GM23338 (cell line): ENCODE measurements around the gene CNTN3. TPM values are rescaled to one million over a fixed set of nuclear protein-coding genes. Genes with fewer than 3 reads are reported as not detected.

Experiments used
- ATAC-seq: fragments of 200-7000 bp; cut with Tn5 transposase; 3 replicates; pipeline ENCODE4 v1.9.1; 2020
- DNase-seq: peaks from one replicate; pipeline ENCODE4 v3.0.0-alpha.2; 2015; ENCODE audit warnings: low spot score
- H2AFZ ChIP-seq: fragments of 200-600 bp; sonication (generic); 2 replicates; pipeline ENCODE4 v1.8.0; 2016; ENCODE audit warnings: antibody characterized with exemption, mild to moderate bottlenecking, moderate library complexity
- H3F3A ChIP-seq: fragments of 200-600 bp; sonication (generic); replicated peaks from 2 replicates; pipeline ENCODE4 v1.8.0; 2017; ENCODE audit warnings: antibody characterized with exemption, mixed run types, low read depth
- H3K27ac ChIP-seq: fragments of 200-600 bp; sonication (generic); 2 replicates; pipeline ENCODE4 v1.6.1; 2016; ENCODE audit warnings: low read depth
- H3K27me3 ChIP-seq: fragments of 200-600 bp; sonication (generic); 2 replicates; pipeline ENCODE4 v1.8.0; 2016; ENCODE audit warnings: mild to moderate bottlenecking, mixed run types, moderate library complexity; ENCODE audit not compliant: insufficient read depth
- H3K36me3 ChIP-seq: fragments of 200-600 bp; sonication (generic); 2 replicates; pipeline ENCODE4 v1.8.0; 2016; ENCODE audit warnings: mild to moderate bottlenecking; ENCODE audit not compliant: insufficient read depth
- H3K4me1 ChIP-seq: fragments of 200-600 bp; sonication (generic); 2 replicates; pipeline ENCODE4 v1.8.0; 2016; ENCODE audit warnings: mild to moderate bottlenecking, moderate library complexity; ENCODE audit not compliant: insufficient read depth
- H3K4me2 ChIP-seq: fragments of 200-600 bp; sonication (generic); 2 replicates; pipeline ENCODE4 v1.7.1; 2017; ENCODE audit warnings: mixed run types
- H3K4me3 ChIP-seq: fragments of 200-600 bp; sonication (generic); 2 replicates; pipeline ENCODE4 v1.6.1; 2016; ENCODE audit warnings: mixed run types
- H3K79me2 ChIP-seq: fragments of 200-600 bp; sonication (generic); replicated peaks from 2 replicates; pipeline ENCODE4 v1.8.0; 2017; ENCODE audit warnings: mild to moderate bottlenecking; ENCODE audit not compliant: insufficient read depth
- H3K9me2 ChIP-seq: fragments of 200-600 bp; sonication (generic); 2 replicates; pipeline ENCODE4 v1.8.0; 2017; ENCODE audit not compliant: insufficient read depth
- H4K20me1 ChIP-seq: fragments of 200-600 bp; sonication (generic); replicated peaks from 2 replicates; pipeline ENCODE4 v1.8.0; 2017; ENCODE audit warnings: mild to moderate bottlenecking; ENCODE audit not compliant: insufficient read depth
- H3K27ac Mint-ChIP-seq: 2 replicates; pipeline ENCODE4 v1.8.0; 2020; ENCODE audit warnings: inconsistent platforms, mild to moderate bottlenecking, moderate library complexity, mixed read lengths
- H3K27me3 Mint-ChIP-seq: 3 replicates; pipeline ENCODE4 v1.8.0; 2022; ENCODE audit warnings: low read depth, mild to moderate bottlenecking, moderate library complexity, mixed read lengths, inconsistent platforms; ENCODE audit not compliant: insufficient read depth, poor library complexity
- H3K36me3 Mint-ChIP-seq: 3 replicates; pipeline ENCODE4 v1.8.0; 2021; ENCODE audit warnings: low read depth, mild to moderate bottlenecking, inconsistent platforms, moderate library complexity, mixed read lengths
- H3K4me1 Mint-ChIP-seq: 3 replicates; pipeline ENCODE4 v1.8.0; 2020; ENCODE audit warnings: mild to moderate bottlenecking, inconsistent platforms, mixed read lengths
- H3K4me3 Mint-ChIP-seq: 3 replicates; pipeline ENCODE4 v1.8.0; 2021; ENCODE audit warnings: moderate library complexity, mild to moderate bottlenecking, inconsistent platforms, mixed read lengths
- H3K9me3 Mint-ChIP-seq: 3 replicates; pipeline ENCODE4 v1.8.0; 2020; ENCODE audit warnings: moderate library complexity, mild to moderate bottlenecking, inconsistent platforms, mixed read lengths
- CREB1 ChIP-seq: fragments of 250-450 bp; sonication (Bioruptor Pico); IDR thresholded peaks from 2 replicates; pipeline ENCODE4 v1.5.0; 2020; ENCODE audit warnings: low read depth, mild to moderate bottlenecking, moderate library complexity
- CTCF ChIP-seq, 2 experiments: fragments of 200-600 bp in 1 of 2; sonication (generic) in 1 of 2; conservative IDR thresholded peaks; 2 replicates each; pipeline versions ENCODE4 v1.5.1 to v1.6.1; 2016 to 2017; ENCODE audit warnings: antibody characterized with exemption in 2 of 2, low read depth in 2 of 2, mild to moderate bottlenecking in 2 of 2, moderate library complexity in 1 of 2
- ETS1 ChIP-seq: IDR thresholded peaks from 2 replicates; pipeline ENCODE4 v1.6.1; 2016; ENCODE audit warnings: antibody characterized with exemption
- EZH2 ChIP-seq: fragments of 200-600 bp; sonication (generic); IDR thresholded peaks from one replicate; pipeline ENCODE4 v1.8.0; 2017; ENCODE audit warnings: antibody characterized with exemption, mild to moderate bottlenecking, low read depth; ENCODE audit not compliant: unreplicated experiment
- EZH2phosphoT487 ChIP-seq: fragments of 200-600 bp; sonication (generic); IDR thresholded peaks from one replicate; pipeline ENCODE4 v1.8.1; 2018; ENCODE audit warnings: antibody characterized with exemption; ENCODE audit not compliant: unreplicated experiment
- JUNB ChIP-seq: IDR thresholded peaks from one replicate; pipeline ENCODE4 v1.6.1; 2016; ENCODE audit warnings: antibody characterized with exemption; ENCODE audit not compliant: unreplicated experiment
- NANOG ChIP-seq: IDR thresholded peaks from 2 replicates; pipeline ENCODE4 v1.6.1; 2016; ENCODE audit warnings: antibody characterized with exemption, borderline replicate concordance
- POLR2AphosphoS5 ChIP-seq: IDR thresholded peaks from 2 replicates; pipeline ENCODE4 v1.6.1; 2016; ENCODE audit warnings: antibody characterized with exemption, low read depth
- REST ChIP-seq: IDR thresholded peaks from one replicate; pipeline ENCODE4 v1.6.1; 2018; ENCODE audit warnings: antibody characterized with exemption; ENCODE audit not compliant: unreplicated experiment
- STAT1 ChIP-seq: IDR thresholded peaks from one replicate; pipeline ENCODE4 v1.6.1; 2016; ENCODE audit warnings: antibody characterized with exemption; ENCODE audit not compliant: unreplicated experiment
- ZNF114 ChIP-seq: fragments of 250-450 bp; sonication (Bioruptor Pico); IDR thresholded peaks from 2 replicates; pipeline ENCODE4 v1.5.0; 2020; ENCODE audit warnings: mild to moderate bottlenecking, moderate library complexity
- ZNF331 ChIP-seq: fragments of 250-450 bp; sonication (Bioruptor Pico); IDR thresholded peaks from 2 replicates; pipeline ENCODE4 v1.5.0; 2020; ENCODE audit warnings: low read depth, mild to moderate bottlenecking, moderate library complexity
- ZNF462 ChIP-seq: fragments of 250-450 bp; sonication (Bioruptor Pico); IDR thresholded peaks from 2 replicates; pipeline ENCODE4 v1.5.0; 2020; ENCODE audit warnings: mild to moderate bottlenecking, moderate library complexity
- polyA plus RNA-seq: library from polyadenylated mRNA; unstranded; fragments of >200 nt; fragmentation: Nextera tagmentation; extraction: Ambion mirVana; gene quantifications from 2 replicates; pipeline ENCODE4 v1.2.1, GENCODE V29; 2016
- total RNA-seq: library from RNA; depleted of rRNA; stranded (reverse); fragments of >200 nt; shearing (Covaris generic); gene quantifications from 2 replicates; pipeline ENCODE4 v1.2.3, GENCODE V29; 2014

Gene CNTN3
- total and polyA plus RNA-seq, 2 experiments from 2014 or later, result 0.05 to 0.24 TPM

- H3K4me1 Mint-ChIP-seq, result no peaks in the 10 kb centered on the region
- H3K36me3 Mint-ChIP-seq, result no peaks in the 10 kb centered on the region
- DNase-seq (no peak), ATAC-seq (no peak)
- no peak overlapping the region for H2AFZ ChIP-seq
- no peaks in the 10 kb centered on the region; the same call in 1 of the 2 replicates for H4K20me1 ChIP-seq
- H3K27ac ChIP-seq, result no peak overlapping the region
- H3K4me2 ChIP-seq, result no peak overlapping the region
- H3K4me3 Mint-ChIP-seq, result no peak overlapping the region
- TF ChIP-seq ZNF462 (CRISPR knock-in tag) (no peak), ZNF114 (CRISPR knock-in tag) (no peak), CREB1 (CRISPR knock-in tag) (no peak), STAT1 (no peak), NANOG (no peak), CTCF (conservative IDR thresholded peaks at IDR 0.05; ENCODE audit: low read depth in 2 of 2) (no peak), ETS1 (no peak), REST (no peak), POLR2AphosphoS5 (no peak), JUNB (no peak), ZNF331 (CRISPR knock-in tag) (no peak), EZH2 (no peak), EZH2phosphoT487 (no peak)
- no peaks in the 10 kb centered on the region for H3K9me2 ChIP-seq
- no peaks in the 10 kb centered on the region for H3K79me2 ChIP-seq
- no peak overlapping the region for H3K4me3 ChIP-seq
- H3K9me3 Mint-ChIP-seq, result no peaks in the 10 kb centered on the region
- H3F3A ChIP-seq, result no peaks in the 10 kb centered on the region
- no peaks in the 10 kb centered on the region for H3K27me3 Mint-ChIP-seq
- H3K27me3 ChIP-seq, result no peaks in the 10 kb centered on the region
- H3K4me1 ChIP-seq, result no peaks in the 10 kb centered on the region
- no peaks in the 10 kb centered on the region for H3K36me3 ChIP-seq
- H3K27ac Mint-ChIP-seq, result no peak overlapping the region
Measured at GRCh38 chr3:74584782-74585181, 29.7 kb downstream of the CNTN3 start.
